IMR-90 (cell line): ENCODE measurements around the gene UNC93A.

Source experiments
- BHLHE40 ChIP-seq: fragments of 150-350 bp; IDR thresholded peaks from 2 replicates; pipeline ENCODE4 v1.6.1; 2016; ENCODE audit warnings: mild to moderate bottlenecking, low read depth, low read length
- CEBPB ChIP-seq: IDR thresholded peaks from 2 replicates; pipeline ENCODE4 v1.6.1; 2012; ENCODE audit warnings: low read depth, low read length, improper control_type of control experiment
- CTCF ChIP-seq: conservative IDR thresholded peaks from 2 replicates; pipeline ENCODE4 v1.5.1; 2012; ENCODE audit warnings: mild to moderate bottlenecking, low read depth, low read length, improper control_type of control experiment
- POLR2A ChIP-seq: IDR thresholded peaks from 2 replicates; pipeline ENCODE4 v1.6.1; 2012; ENCODE audit warnings: mild to moderate bottlenecking, low read depth, low read length
- RAD21 ChIP-seq: IDR thresholded peaks from 2 replicates; pipeline ENCODE4 v1.6.1; 2012; ENCODE audit warnings: low read length, improper control_type of control experiment
- RFX5 ChIP-seq: IDR thresholded peaks from 2 replicates; pipeline ENCODE4 v1.8.0; 2012; ENCODE audit warnings: low read depth, mild to moderate bottlenecking, low read length, moderate library complexity

GRCh38 chr6:167324111-167324510, 33.0 kb downstream of the UNC93A start:
- TF ChIP-seq BHLHE40, result no peak
- TF ChIP-seq POLR2A, result no peak
- no peak for TF ChIP-seq CTCF
- TF ChIP-seq RFX5, result no peak
- TF ChIP-seq CEBPB, result no peak
- TF ChIP-seq RAD21, result no peak
